ENCODE data around the gene OR1L8. TPM values are rescaled to one million over a fixed set of nuclear protein-coding genes. Genes with fewer than 3 reads are reported as not detected.

The OR1L8 gene
- total RNA-seq, 2 experiments from 2014 or later, result not detected

- H2AFZ ChIP-seq (ENCODE audit: low read length), result no peak overlapping the region
- intact Hi-C loops (cut with micrococcal nuclease; ENCODE audit: unreplicated experiment), result no loop called here
- BruUV-seq (replicated peaks), result no TSS peak
- H3K4me3 ChIP-seq (ENCODE audit: low read depth, low read length, poor library complexity, severe bottlenecking), result no peak overlapping the region
- H3K36me3 ChIP-seq (ENCODE audit: insufficient read depth, low read length), result no peaks in the 10 kb centered on the region
- H3K9me2 ChIP-seq (ENCODE audit: insufficient read depth, low read length), result no peaks in the 10 kb centered on the region
- no peak overlapping the region for H3K27ac ChIP-seq (ENCODE audit: low read depth, low read length, poor library complexity, severe bottlenecking)
- no peaks in the 10 kb centered on the region for H3K79me2 ChIP-seq (ENCODE audit: insufficient read depth, low read depth, low read length)
- no peaks in the 10 kb centered on the region for H4K20me1 ChIP-seq (ENCODE audit: insufficient read depth, low read length)
- TF ChIP-seq EZH2phosphoT487 (IDR thresholded peaks at IDR 0.05; ENCODE audit: borderline replicate concordance, low read depth, low read length), result no peak
- TF ChIP-seq CTCF (conservative IDR thresholded peaks at IDR 0.05; ENCODE audit: low read length), result no peak
- ChIA-PET CTCF (ENCODE audit: unreplicated experiment) (no interaction called here), POLR2A (no interaction called here)
- DNase-seq (ENCODE audit: low spot score), result no peak
- H3K4me1 ChIP-seq (ENCODE audit: insufficient read depth, low read length, poor library complexity, severe bottlenecking), result no peaks in the 10 kb centered on the region
- no peaks in the 10 kb centered on the region for H3K9me3 ChIP-seq (ENCODE audit: low read length)
- no peak overlapping the region for H3K4me2 ChIP-seq (ENCODE audit: low read length)
These were observed 26.6 kb upstream of the OR1L8 start for GRCh38 chr9:122609804-122610203.

- TF ChIP-seq EZH2phosphoT487 (IDR thresholded peaks at IDR 0.05; ENCODE audit: borderline replicate concordance, low read depth, low read length), result no peak
- no peak for TF ChIP-seq CTCF (conservative IDR thresholded peaks at IDR 0.05; ENCODE audit: low read length)
- H3K9me3 ChIP-seq (ENCODE audit: low read length), result no peaks in the 10 kb centered on the region
- ChIA-PET CTCF (ENCODE audit: unreplicated experiment) (interaction anchor here (0.5 kb wide), 1 partner anchor 349 kb away, joined by 3 read pairs; no protein-coding TSS in a partner anchor), POLR2A (no interaction called here)
- H4K20me1 ChIP-seq (ENCODE audit: insufficient read depth, low read length), result no peaks in the 10 kb centered on the region
- H3K79me2 ChIP-seq (ENCODE audit: insufficient read depth, low read depth, low read length), result no peaks in the 10 kb centered on the region
- H3K4me1 ChIP-seq (ENCODE audit: insufficient read depth, low read length, poor library complexity, severe bottlenecking), result no peaks in the 10 kb centered on the region
- BruUV-seq (replicated peaks), result no TSS peak
- H3K27ac ChIP-seq (ENCODE audit: low read depth, low read length, poor library complexity, severe bottlenecking), result no peak overlapping the region
- no peak for DNase-seq (ENCODE audit: low spot score)
- no peaks in the 10 kb centered on the region for H3K9me2 ChIP-seq (ENCODE audit: insufficient read depth, low read length)
- no peak overlapping the region for H3K4me2 ChIP-seq (ENCODE audit: low read length)
- no peaks in the 10 kb centered on the region for H3K36me3 ChIP-seq (ENCODE audit: insufficient read depth, low read length)
- H2AFZ ChIP-seq (ENCODE audit: low read length), result no peak overlapping the region
- intact Hi-C loops (cut with micrococcal nuclease; ENCODE audit: unreplicated experiment), result no loop called here
- H3K4me3 ChIP-seq (ENCODE audit: low read depth, low read length, poor library complexity, severe bottlenecking), result no peak overlapping the region
These were observed 23.4 kb upstream of the OR1L8 start for GRCh38 chr9:122606587-122606986.

- Histone ChIP-seq H4K20me1 (ENCODE audit: insufficient read depth, low read length) (no peaks in the 10 kb centered on the region), H3K79me2 (ENCODE audit: insufficient read depth, low read depth, low read length) (no peaks in the 10 kb centered on the region), H3K27ac (ENCODE audit: low read depth, low read length, poor library complexity, severe bottlenecking) (no peak overlapping the region), H3K9me2 (ENCODE audit: insufficient read depth, low read length) (no peaks in the 10 kb centered on the region), H3K9me3 (ENCODE audit: low read length) (no peaks in the 10 kb centered on the region), H2AFZ (ENCODE audit: low read length) (no peak overlapping the region), H3K4me2 (ENCODE audit: low read length) (no peak overlapping the region), H3K4me3 (ENCODE audit: low read depth, low read length, poor library complexity, severe bottlenecking) (no peak overlapping the region), H3K4me1 (ENCODE audit: insufficient read depth, low read length, poor library complexity, severe bottlenecking) (no peaks in the 10 kb centered on the region), H3K36me3 (ENCODE audit: insufficient read depth, low read length) (no peaks in the 10 kb centered on the region)
- no TSS peak for BruUV-seq (replicated peaks)
- POLR2A ChIA-PET, result no interaction called here
- TF ChIP-seq EZH2phosphoT487 (IDR thresholded peaks at IDR 0.05; ENCODE audit: borderline replicate concordance, low read depth, low read length), result no peak
- TF ChIP-seq CTCF (conservative IDR thresholded peaks at IDR 0.05; ENCODE audit: low read length), result no peak
- DNase-seq (ENCODE audit: low spot score), result no peak
- CTCF ChIA-PET (ENCODE audit: unreplicated experiment), result no interaction called here
- intact Hi-C loops (cut with micrococcal nuclease; ENCODE audit: unreplicated experiment), result no loop called here
These were observed 22.5 kb upstream of the OR1L8 start for GRCh38 chr9:122605691-122606090.

All from OCI-LY7 (cell line).